Colonic mucosa (tissue), 4 donors: ENCODE data around the gene RAB1B. TPM values are rescaled to one million over a fixed set of nuclear protein-coding genes. Genes with fewer than 3 reads are reported as not detected.

Experiments used
- DNase-seq: peaks from one replicate; pipeline ENCODE4 v3.0.0-alpha.2; 2020
- H3K27ac ChIP-seq: fragments of 200-600 bp; one replicate; pipeline ENCODE4 v1.8.0; 2021
- H3K27me3 ChIP-seq: fragments of 200-600 bp; one replicate; pipeline ENCODE4 v1.8.0; 2021
- H3K36me3 ChIP-seq: fragments of 200-600 bp; one replicate; pipeline ENCODE4 v1.8.0; 2021
- H3K4me1 ChIP-seq: fragments of 200-600 bp; one replicate; pipeline ENCODE4 v1.8.0; 2021; ENCODE audit warnings: mild to moderate bottlenecking
- H3K4me3 ChIP-seq: fragments of 200-600 bp; one replicate; pipeline ENCODE4 v1.8.0; 2021
- H3K9ac ChIP-seq, 2 donors: one replicate each; pipeline ENCODE4 v1.7.0; 2013; ENCODE audit warnings: control low read depth in 2 of 2, low read depth in 2 of 2, low read length in 2 of 2
- H3K9me3 ChIP-seq: fragments of 200-600 bp; one replicate; pipeline ENCODE4 v1.8.0; 2021
- intact Hi-C: fragments of 100-400 bp; cut with DNase I; formaldehyde crosslinking; loops from one replicate; pipeline ENCODE4 v1.14.1; 2022
- total RNA-seq, 2 donors: library from RNA; stranded (reverse); fragmentation: NEBNext Ultra II Directional in 1 of 2; extraction: Animal tissue kit (Norgen Biotek cat#: 25700) in 1 of 2; gene quantifications; one replicate each; pipeline ENCODE4 v1.2.1, GENCODE V29; 2021
- TF ChIP-seq, protein P1 (sequence below): fragments of 200-600 bp; IDR thresholded peaks from one replicate; pipeline ENCODE4 v1.8.0; 2022; ENCODE audit warnings: antibody characterized with exemption, mild to moderate bottlenecking
- donor health status: healthy.
- donor health status: DM: no; HTN: no; CAD: no.
- donor health status: DM: no; HTN: no; CAD: no.

RAB1B gene
- total RNA-seq, 2 donors from 2014 or later, result 212 to 243 TPM

GRCh38 chr11:66313321-66314185 is 45.1 kb downstream of the RAB1B start:
- intact Hi-C loops, result no loop called here
- Histone ChIP-seq H3K27ac (peak overlapping the region; percentile 86), H3K4me3 (peak overlapping the region; percentile 25), H3K9me3 (no peaks in the 10 kb centered on the region), H3K27me3 (no peaks in the 10 kb centered on the region), H3K9ac (peak overlapping the region; percentile 51 to 70), H3K4me1 (peaks cover 5% of the 10 kb centered on the region), H3K36me3 (no peaks in the 10 kb centered on the region)
- TF ChIP-seq, protein P1, sequence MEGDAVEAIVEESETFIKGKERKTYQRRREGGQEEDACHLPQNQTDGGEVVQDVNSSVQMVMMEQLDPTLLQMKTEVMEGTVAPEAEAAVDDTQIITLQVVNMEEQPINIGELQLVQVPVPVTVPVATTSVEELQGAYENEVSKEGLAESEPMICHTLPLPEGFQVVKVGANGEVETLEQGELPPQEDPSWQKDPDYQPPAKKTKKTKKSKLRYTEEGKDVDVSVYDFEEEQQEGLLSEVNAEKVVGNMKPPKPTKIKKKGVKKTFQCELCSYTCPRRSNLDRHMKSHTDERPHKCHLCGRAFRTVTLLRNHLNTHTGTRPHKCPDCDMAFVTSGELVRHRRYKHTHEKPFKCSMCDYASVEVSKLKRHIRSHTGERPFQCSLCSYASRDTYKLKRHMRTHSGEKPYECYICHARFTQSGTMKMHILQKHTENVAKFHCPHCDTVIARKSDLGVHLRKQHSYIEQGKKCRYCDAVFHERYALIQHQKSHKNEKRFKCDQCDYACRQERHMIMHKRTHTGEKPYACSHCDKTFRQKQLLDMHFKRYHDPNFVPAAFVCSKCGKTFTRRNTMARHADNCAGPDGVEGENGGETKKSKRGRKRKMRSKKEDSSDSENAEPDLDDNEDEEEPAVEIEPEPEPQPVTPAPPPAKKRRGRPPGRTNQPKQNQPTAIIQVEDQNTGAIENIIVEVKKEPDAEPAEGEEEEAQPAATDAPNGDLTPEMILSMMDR, result no peak
- no peak for DNase-seq

GRCh38 chr11:66314186-66314501 is 45.7 kb downstream of the RAB1B start:
- Histone ChIP-seq H3K27ac (peak overlapping the region; percentile 86), H3K4me3 (no peak overlapping the region), H3K9ac (peak overlapping the region in 1 of 2 donors; percentile 51), H3K36me3 (no peaks in the 10 kb centered on the region), H3K27me3 (no peaks in the 10 kb centered on the region), H3K4me1 (peaks cover 5% of the 10 kb centered on the region), H3K9me3 (no peaks in the 10 kb centered on the region)
- intact Hi-C loops, result no loop called here
- TF ChIP-seq, protein P1, result no peak
- DNase-seq, result no peak

DNA sequence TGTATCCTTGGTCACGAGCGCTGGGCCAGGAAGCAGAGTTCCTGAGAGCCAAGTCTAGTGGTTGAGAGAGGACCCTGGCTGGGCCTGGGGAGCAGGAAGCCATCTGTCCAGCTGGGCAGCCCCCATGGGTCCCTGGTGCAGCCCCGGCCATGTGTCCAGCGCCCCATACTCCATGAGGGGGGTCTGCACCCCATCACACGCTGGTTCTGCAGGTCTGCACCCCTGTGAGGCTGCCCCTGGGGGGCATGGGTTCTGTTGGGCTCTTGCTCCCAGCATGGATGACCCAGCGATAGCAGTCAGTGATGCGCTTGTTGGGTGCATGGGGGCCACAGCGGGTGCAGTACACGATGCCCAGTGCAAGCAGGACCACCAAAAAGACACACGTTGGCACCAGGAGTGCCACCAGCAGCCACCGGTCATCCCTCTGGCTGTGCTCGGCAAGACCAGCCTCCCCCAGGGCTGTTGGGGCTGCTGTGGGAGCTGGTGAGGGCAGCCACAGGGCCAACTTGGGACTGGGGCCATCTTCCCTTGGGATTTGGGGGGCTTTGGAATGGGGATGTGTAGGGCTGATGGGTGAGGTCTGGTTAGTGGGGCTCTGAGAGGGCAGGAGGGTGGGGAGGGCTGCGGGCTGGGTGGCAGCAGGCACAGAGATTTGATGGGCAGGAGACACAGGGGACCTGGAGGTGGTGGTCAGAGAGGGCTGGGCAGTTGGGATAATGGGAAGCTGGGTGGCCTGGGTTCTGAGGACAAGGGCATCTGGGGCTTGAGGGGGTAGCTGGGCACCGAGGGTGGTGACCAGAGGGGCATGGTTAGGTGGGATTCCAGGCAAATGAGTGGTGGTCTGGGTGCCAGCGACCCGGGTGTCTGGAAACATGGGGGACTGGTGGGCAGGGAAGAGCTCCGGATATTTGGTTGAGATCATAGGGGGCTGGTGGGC is 46.4 kb downstream of the RAB1B start:
- Histone ChIP-seq H3K4me3 (no peak overlapping the region), H3K27ac (peak overlapping the region; percentile 86), H3K27me3 (no peaks in the 10 kb centered on the region), H3K4me1 (peaks cover 5% of the 10 kb centered on the region), H3K9ac (peak overlapping the region; percentile 56 to 66), H3K9me3 (no peaks in the 10 kb centered on the region), H3K36me3 (no peaks in the 10 kb centered on the region)
- intact Hi-C loops, result no loop called here
- DNase-seq, result no peak
- TF ChIP-seq, protein P1, result no peak

GRCh38 chr11:66315498-66315885 is 47.1 kb downstream of the RAB1B start:
- TF ChIP-seq, protein P1, result no peak
- no peak overlapping the region for H3K27ac ChIP-seq
- no peak for DNase-seq
- intact Hi-C loops, result no loop called here
- H3K9ac ChIP-seq, result peak overlapping the region; percentile 56 to 66
- no peaks in the 10 kb centered on the region for H3K36me3 ChIP-seq
- H3K9me3 ChIP-seq, result no peaks in the 10 kb centered on the region
- no peak overlapping the region for H3K4me3 ChIP-seq
- H3K27me3 ChIP-seq, result no peaks in the 10 kb centered on the region
- peaks cover 5% of the 10 kb centered on the region for H3K4me1 ChIP-seq

DNA sequence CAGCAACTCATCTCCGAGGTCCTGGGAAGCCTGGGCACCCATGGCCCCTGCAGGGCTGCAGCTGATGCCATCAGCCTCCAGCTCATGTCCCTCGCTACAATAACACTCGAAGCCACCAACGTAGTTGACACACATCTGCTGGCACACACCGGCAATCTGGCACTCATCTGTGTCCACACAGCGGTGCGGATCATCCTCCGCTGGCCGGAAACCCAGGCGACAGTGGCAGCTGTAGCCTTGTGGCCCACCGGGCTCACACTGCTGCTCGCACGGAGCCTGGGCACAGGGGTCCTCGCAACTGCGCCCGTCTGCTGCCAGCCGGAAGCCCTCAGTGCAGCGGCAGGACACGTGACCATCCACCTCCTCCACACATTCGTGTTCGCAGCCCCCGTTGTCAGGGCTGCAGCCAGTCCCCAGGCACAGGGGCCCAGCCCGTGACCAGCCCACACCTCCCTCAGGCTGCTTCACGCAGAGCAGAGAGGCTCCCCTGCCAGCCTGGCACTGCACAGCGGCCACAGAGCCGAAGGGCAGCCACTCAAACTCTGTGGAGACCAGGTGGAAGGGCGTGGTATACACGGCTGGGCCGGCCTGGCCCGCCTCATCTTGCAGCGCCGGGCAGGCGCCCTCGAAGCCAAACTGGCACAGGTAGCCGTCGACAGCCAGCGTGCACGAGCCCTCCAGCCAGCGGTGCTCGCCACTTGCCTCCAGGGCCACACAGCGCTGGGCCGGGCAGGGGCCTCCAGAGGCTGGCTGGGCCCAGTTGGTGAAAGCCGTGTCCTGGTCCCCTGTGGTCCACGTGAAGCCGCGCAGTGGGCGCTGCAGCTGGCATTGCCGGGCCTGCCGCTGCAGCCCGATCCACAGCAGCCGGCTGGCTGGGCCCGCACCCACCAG is 47.7 kb downstream of the RAB1B start:
- Histone ChIP-seq H3K27ac (peak overlapping the region; percentile 46), H3K4me1 (peaks cover 5% of the 10 kb centered on the region), H3K27me3 (no peaks in the 10 kb centered on the region), H3K9ac (peak overlapping the region; percentile 66), H3K36me3 (no peaks in the 10 kb centered on the region), H3K9me3 (no peaks in the 10 kb centered on the region), H3K4me3 (peak overlapping the region; percentile 31)
- no peak for DNase-seq
- TF ChIP-seq, protein P1, result no peak
- intact Hi-C loops, result no loop called here
